ENCODE measurements around the gene EPB41L4A. TPM values are rescaled to one million over a fixed set of nuclear protein-coding genes. Genes with fewer than 3 reads are reported as not detected.

Gene EPB41L4A
- total RNA-seq, 1 donor from 2014 or later = 2.7 TPM

GRCh38 chr5:112342389-112342788 is 76.7 kb downstream of the EPB41L4A start:
- no peak for TF ChIP-seq CTCF (IDR thresholded peaks at IDR 0.05)
- Mint-ChIP-seq H3K4me3 (ENCODE audit: unreplicated experiment) (no peak overlapping the region), H3K36me3 (ENCODE audit: unreplicated experiment) (no peaks in the 10 kb centered on the region), H3K4me1 (ENCODE audit: unreplicated experiment) (no peaks in the 10 kb centered on the region), H3K27ac (ENCODE audit: unreplicated experiment) (no peak overlapping the region), H3K9me3 (ENCODE audit: unreplicated experiment) (no peaks in the 10 kb centered on the region), H3K27me3 (ENCODE audit: unreplicated experiment) (no peaks in the 10 kb centered on the region)
- DNase-seq (ENCODE audit: extremely low spot score, unreplicated experiment) = no peak

- Mint-ChIP-seq H3K4me1 (ENCODE audit: unreplicated experiment) (no peaks in the 10 kb centered on the region), H3K36me3 (ENCODE audit: unreplicated experiment) (no peaks in the 10 kb centered on the region), H3K9me3 (ENCODE audit: unreplicated experiment) (no peaks in the 10 kb centered on the region), H3K27me3 (ENCODE audit: unreplicated experiment) (no peaks in the 10 kb centered on the region), H3K4me3 (ENCODE audit: unreplicated experiment) (no peak overlapping the region), H3K27ac (ENCODE audit: unreplicated experiment) (no peak overlapping the region)
- TF ChIP-seq CTCF (IDR thresholded peaks at IDR 0.05) = no peak
- DNase-seq (ENCODE audit: extremely low spot score, unreplicated experiment) = no peak
Measured at GRCh38 chr5:112339761-112340160, 79.3 kb downstream of the EPB41L4A start.

GRCh38 chr5:112338681-112339337 is 80.3 kb downstream of the EPB41L4A start:
- Mint-ChIP-seq H3K4me1 (ENCODE audit: unreplicated experiment) (no peaks in the 10 kb centered on the region), H3K27ac (ENCODE audit: unreplicated experiment) (no peak overlapping the region), H3K9me3 (ENCODE audit: unreplicated experiment) (no peaks in the 10 kb centered on the region), H3K36me3 (ENCODE audit: unreplicated experiment) (no peaks in the 10 kb centered on the region), H3K27me3 (ENCODE audit: unreplicated experiment) (no peaks in the 10 kb centered on the region), H3K4me3 (ENCODE audit: unreplicated experiment) (no peak overlapping the region)
- no peak for TF ChIP-seq CTCF (IDR thresholded peaks at IDR 0.05)
- DNase-seq (ENCODE audit: extremely low spot score, unreplicated experiment) = no peak

- no peaks in the 10 kb centered on the region for H3K27me3 Mint-ChIP-seq (ENCODE audit: unreplicated experiment)
- peaks cover 12% of the 10 kb centered on the region for H3K4me1 Mint-ChIP-seq (ENCODE audit: unreplicated experiment)
- peak overlapping the region; percentile 10 for H3K4me3 Mint-ChIP-seq (ENCODE audit: unreplicated experiment)
- no peaks in the 10 kb centered on the region for H3K9me3 Mint-ChIP-seq (ENCODE audit: unreplicated experiment)
- DNase-seq (ENCODE audit: extremely low spot score, unreplicated experiment) = no peak
- no peak overlapping the region for H3K27ac Mint-ChIP-seq (ENCODE audit: unreplicated experiment)
- no peak for TF ChIP-seq CTCF (IDR thresholded peaks at IDR 0.05)
- H3K36me3 Mint-ChIP-seq (ENCODE audit: unreplicated experiment) = no peaks in the 10 kb centered on the region
Measured at GRCh38 chr5:112333331-112333781, 85.7 kb downstream of the EPB41L4A start.

GRCh38 chr5:112331892-112332291 is 87.2 kb downstream of the EPB41L4A start:
- no peaks in the 10 kb centered on the region for H3K36me3 Mint-ChIP-seq (ENCODE audit: unreplicated experiment)
- no peaks in the 10 kb centered on the region for H3K9me3 Mint-ChIP-seq (ENCODE audit: unreplicated experiment)
- no peak overlapping the region for H3K4me3 Mint-ChIP-seq (ENCODE audit: unreplicated experiment)
- H3K27ac Mint-ChIP-seq (ENCODE audit: unreplicated experiment) = no peak overlapping the region
- no peak for DNase-seq (ENCODE audit: extremely low spot score, unreplicated experiment)
- TF ChIP-seq CTCF (IDR thresholded peaks at IDR 0.05) = no peak
- no peaks in the 10 kb centered on the region for H3K27me3 Mint-ChIP-seq (ENCODE audit: unreplicated experiment)
- peaks cover 12% of the 10 kb centered on the region for H3K4me1 Mint-ChIP-seq (ENCODE audit: unreplicated experiment)

Measured in osteocyte (in vitro differentiated cells).